ENCODE measurements around the gene KCNQ1. TPM values are rescaled to one million over a fixed set of nuclear protein-coding genes. Genes with fewer than 3 reads are reported as not detected.

The KCNQ1 gene
- total RNA-seq, 4 donors from 2014 or later = 5.6 to 46.8 (median 24.6) TPM

DNA sequence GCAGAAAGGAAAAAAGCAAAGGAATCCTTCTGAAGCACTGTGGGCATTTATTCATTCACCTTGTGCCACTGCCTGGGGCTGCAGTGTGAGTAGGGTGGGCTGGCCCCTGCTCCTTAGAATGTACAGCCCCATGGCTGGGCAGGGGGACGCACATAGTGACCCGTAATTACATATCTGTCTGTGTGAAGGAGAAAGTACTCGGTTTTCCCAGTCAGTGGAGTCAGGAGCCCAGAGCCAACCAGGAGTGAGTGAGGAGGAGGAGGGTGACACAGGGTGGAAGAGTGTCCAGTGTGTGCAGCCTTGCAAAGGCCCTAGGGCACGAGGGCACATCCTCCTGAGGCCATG lies 348.9 kb downstream of the KCNQ1 start:
- WGBS, 2 donors (ENCODE audit: low coverage in 1 of 2) = 88 to 100% methylated on average over 2 to 4 of the region's 4 CpGs
- Histone ChIP-seq H3K4me1 (peaks cover 0 to 13% (median 7%) of the 10 kb centered on the region in 4 donors), H3K27me3 (no peaks in the 10 kb centered on the region), H3K4me3 (no peak overlapping the region), H3K36me3 (no peaks in the 10 kb centered on the region), H3K27ac (no peak overlapping the region), H3K9me3 (no peaks in the 10 kb centered on the region)
- no peak for TF ChIP-seq EP300 (IDR thresholded peaks at IDR 0.05; ENCODE audit: low read depth)
- TF ChIP-seq, protein P1, sequence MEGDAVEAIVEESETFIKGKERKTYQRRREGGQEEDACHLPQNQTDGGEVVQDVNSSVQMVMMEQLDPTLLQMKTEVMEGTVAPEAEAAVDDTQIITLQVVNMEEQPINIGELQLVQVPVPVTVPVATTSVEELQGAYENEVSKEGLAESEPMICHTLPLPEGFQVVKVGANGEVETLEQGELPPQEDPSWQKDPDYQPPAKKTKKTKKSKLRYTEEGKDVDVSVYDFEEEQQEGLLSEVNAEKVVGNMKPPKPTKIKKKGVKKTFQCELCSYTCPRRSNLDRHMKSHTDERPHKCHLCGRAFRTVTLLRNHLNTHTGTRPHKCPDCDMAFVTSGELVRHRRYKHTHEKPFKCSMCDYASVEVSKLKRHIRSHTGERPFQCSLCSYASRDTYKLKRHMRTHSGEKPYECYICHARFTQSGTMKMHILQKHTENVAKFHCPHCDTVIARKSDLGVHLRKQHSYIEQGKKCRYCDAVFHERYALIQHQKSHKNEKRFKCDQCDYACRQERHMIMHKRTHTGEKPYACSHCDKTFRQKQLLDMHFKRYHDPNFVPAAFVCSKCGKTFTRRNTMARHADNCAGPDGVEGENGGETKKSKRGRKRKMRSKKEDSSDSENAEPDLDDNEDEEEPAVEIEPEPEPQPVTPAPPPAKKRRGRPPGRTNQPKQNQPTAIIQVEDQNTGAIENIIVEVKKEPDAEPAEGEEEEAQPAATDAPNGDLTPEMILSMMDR (IDR thresholded peaks at IDR 0.05) = no peak
- no peak for TF ChIP-seq POLR2AphosphoS5 (IDR thresholded peaks at IDR 0.05)
- TF ChIP-seq POLR2A (IDR thresholded peaks at IDR 0.05) = no peak
- in situ Hi-C loops (cut with MboI; ENCODE audit: low pct_ligation_motif_present in 1 of 4, low pct_unique_long_range_greater_than_20kb in 1 of 4, low sequenced_read_pairs in 3 of 4) (no loop called here), intact Hi-C loops (cut with DNase I; ENCODE audit: low total_unique reads) (no loop called here)
- DNase-seq = no peak

DNA sequence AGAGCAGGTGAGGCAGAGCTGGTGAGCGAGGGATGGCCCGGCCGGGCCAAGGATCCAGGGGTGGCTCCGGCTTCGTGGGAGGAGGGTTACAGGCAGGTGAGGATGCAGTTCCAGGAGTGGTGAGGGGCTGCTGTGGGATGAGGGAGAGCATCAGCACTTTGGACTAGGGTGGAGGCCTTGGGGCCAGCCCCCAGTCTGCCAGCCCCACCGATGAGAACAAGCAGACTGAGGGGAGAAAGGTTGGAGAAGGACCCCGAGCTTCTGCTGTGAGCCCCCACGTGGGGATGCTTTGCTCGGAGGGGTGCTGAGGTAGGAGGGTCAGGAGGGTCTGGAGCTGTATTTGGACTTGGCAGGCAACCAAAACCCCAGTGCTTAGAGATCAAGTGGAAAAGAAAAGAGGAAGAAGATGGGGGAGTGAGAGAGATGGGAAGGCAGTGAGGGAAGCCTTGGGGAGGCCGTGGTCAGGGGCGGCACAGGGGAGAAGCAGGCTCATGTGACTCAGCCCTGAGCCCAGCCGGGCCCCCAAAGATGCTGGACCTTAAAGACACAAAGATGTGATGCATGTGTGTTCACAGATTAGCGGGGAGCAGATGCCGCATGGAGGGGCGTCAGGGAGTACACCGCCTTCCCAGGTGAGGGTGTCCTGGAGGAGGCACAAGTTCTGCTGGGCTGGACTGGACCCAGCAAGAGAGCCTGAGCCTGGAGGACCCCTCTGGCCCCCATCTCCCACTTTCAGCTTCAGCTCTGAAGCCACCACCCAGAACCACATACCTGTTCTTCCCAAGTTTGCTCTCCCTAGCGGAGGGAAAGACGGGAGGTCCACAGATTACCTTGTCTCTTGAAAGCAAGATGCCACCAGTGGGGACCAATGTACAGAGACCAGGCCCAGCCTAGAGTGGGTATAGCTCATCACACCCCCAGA lies 349.5 kb downstream of the KCNQ1 start:
- peak; percentile 6 for DNase-seq

DNA sequence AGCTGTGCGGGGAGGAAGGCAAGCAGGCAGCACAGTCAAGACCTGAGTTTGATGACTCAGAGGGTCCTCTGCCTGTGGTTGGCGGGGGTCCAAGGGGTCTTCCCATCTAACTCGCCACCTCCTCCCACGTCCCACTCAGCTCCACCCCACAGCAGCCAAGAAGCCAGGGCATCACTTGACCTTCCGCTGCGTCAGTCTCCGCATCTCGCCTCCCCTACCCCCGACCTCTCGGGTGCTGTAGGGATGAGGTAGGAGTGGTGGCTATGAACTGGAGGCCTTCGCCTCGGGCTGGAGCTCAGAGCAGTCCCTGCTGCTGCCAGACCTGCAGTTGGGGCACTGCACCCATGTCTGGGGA lies 350.1 kb downstream of the KCNQ1 start:
- 87% methylated on average over 12 of the region's 12 CpGs; no CpG with 5 or more reads in 1 of the 2 donors for WGBS, 2 donors (ENCODE audit: low coverage in 1 of 2)
- Histone ChIP-seq H3K9me3 (no peaks in the 10 kb centered on the region), H3K36me3 (no peaks in the 10 kb centered on the region), H3K27me3 (no peaks in the 10 kb centered on the region), H3K4me1 (peaks cover 0 to 13% (median 7%) of the 10 kb centered on the region in 4 donors), H3K27ac (no peak overlapping the region), H3K4me3 (no peak overlapping the region)
- peak; percentile 5 for DNase-seq
- in situ Hi-C loops (cut with MboI; ENCODE audit: low pct_ligation_motif_present in 1 of 4, low pct_unique_long_range_greater_than_20kb in 1 of 4, low sequenced_read_pairs in 3 of 4) = no loop called here
- intact Hi-C loops (cut with DNase I; ENCODE audit: low total_unique reads) = no loop called here
- TF ChIP-seq EP300 (IDR thresholded peaks at IDR 0.05; ENCODE audit: low read depth) (no peak), POLR2AphosphoS5 (IDR thresholded peaks at IDR 0.05) (no peak), POLR2A (IDR thresholded peaks at IDR 0.05) (no peak)
- TF ChIP-seq, protein P1 (IDR thresholded peaks at IDR 0.05) = no peak

More for the DNA sequence above, 349.5 kb downstream of the KCNQ1 start:
- no peaks in the 10 kb centered on the region for H3K9me3 ChIP-seq
- 82% methylated on average over 16 of the region's 18 CpGs; no CpG with 5 or more reads in 1 of the 2 donors for WGBS, 2 donors (ENCODE audit: low coverage in 1 of 2)
- peaks cover 0 to 13% (median 7%) of the 10 kb centered on the region in 4 donors for H3K4me1 ChIP-seq
- intact Hi-C loops (cut with DNase I; ENCODE audit: low total_unique reads) = no loop called here
- no peak overlapping the region for H3K27ac ChIP-seq
- in situ Hi-C loops (cut with MboI; ENCODE audit: low pct_ligation_motif_present in 1 of 4, low pct_unique_long_range_greater_than_20kb in 1 of 4, low sequenced_read_pairs in 3 of 4) = no loop called here
- H3K27me3 ChIP-seq = no peaks in the 10 kb centered on the region
- H3K36me3 ChIP-seq = no peaks in the 10 kb centered on the region
- H3K4me3 ChIP-seq = no peak overlapping the region
- TF ChIP-seq, protein P1 (IDR thresholded peaks at IDR 0.05) = no peak
- no peak for TF ChIP-seq POLR2A (IDR thresholded peaks at IDR 0.05)
- no peak for TF ChIP-seq POLR2AphosphoS5 (IDR thresholded peaks at IDR 0.05)
- TF ChIP-seq EP300 (IDR thresholded peaks at IDR 0.05; ENCODE audit: low read depth) = no peak

DNA sequence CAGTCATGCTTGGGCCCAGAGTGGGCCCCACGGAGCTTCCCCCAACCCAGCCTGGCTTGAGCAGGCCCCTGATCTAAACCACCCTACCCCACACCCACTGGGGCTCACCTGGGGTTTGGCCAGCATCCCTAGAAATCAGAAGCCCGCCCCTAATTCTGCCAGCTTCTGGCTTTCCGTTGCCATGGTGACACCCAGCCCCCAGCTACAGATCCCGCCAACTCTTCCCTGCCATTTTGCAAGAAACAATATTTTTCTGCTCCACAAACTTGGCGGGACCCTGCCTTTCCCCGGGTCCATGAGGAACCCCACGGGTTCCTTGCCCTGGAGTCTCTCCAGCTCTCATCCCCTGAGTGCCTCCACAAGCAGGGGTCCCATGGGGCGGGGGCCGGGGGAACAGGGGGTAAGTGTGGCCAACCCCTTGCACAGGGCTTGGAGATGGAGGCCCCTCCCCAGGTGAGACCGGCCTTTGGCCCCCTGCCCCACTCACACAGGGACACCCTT lies 350.7 kb downstream of the KCNQ1 start:
- peak; percentile 6 for DNase-seq
- intact Hi-C loops (cut with DNase I; ENCODE audit: low total_unique reads) = no loop called here

More for the DNA sequence above, 350.7 kb downstream of the KCNQ1 start:
- peaks cover 0 to 13% (median 7%) of the 10 kb centered on the region in 4 donors for H3K4me1 ChIP-seq
- 88% methylated on average over 10 of the region's 10 CpGs; no CpG with 5 or more reads in 1 of the 2 donors for WGBS, 2 donors (ENCODE audit: low coverage in 1 of 2)
- H3K9me3 ChIP-seq = no peaks in the 10 kb centered on the region
- no peak overlapping the region for H3K27ac ChIP-seq
- H3K27me3 ChIP-seq = no peaks in the 10 kb centered on the region
- H3K36me3 ChIP-seq = no peaks in the 10 kb centered on the region
- no peak overlapping the region for H3K4me3 ChIP-seq
- in situ Hi-C loops (cut with MboI; ENCODE audit: low pct_ligation_motif_present in 1 of 4, low pct_unique_long_range_greater_than_20kb in 1 of 4, low sequenced_read_pairs in 3 of 4) = no loop called here
- TF ChIP-seq POLR2A (IDR thresholded peaks at IDR 0.05) (no peak), POLR2AphosphoS5 (IDR thresholded peaks at IDR 0.05) (no peak), EP300 (IDR thresholded peaks at IDR 0.05; ENCODE audit: low read depth) (no peak)
- TF ChIP-seq, protein P1 (IDR thresholded peaks at IDR 0.05) = no peak
